Right renal pelvis (tissue), 4 donors: ENCODE measurements around the gene CDC34. TPM values are rescaled to one million over a fixed set of nuclear protein-coding genes. Genes with fewer than 3 reads are reported as not detected.
A peak's percentile ranks its signal among the peaks of the same experiment; 100 is the strongest.

Experiments
- DNase-seq, 4 donors: peaks; one replicate each; pipeline ENCODE4 v3.0.0-alpha.2; 2013; ENCODE audit warnings: low read depth in 4 of 4, low spot score in 3 of 4, missing footprints in 1 of 4
- polyA plus RNA-seq, 4 donors: library from polyadenylated mRNA; unstranded; fragments of 120-200 nt; gene quantifications; one replicate each; pipeline ENCODE4 v1.2.1, GENCODE V29; 2013; ENCODE audit not compliant: insufficient read length in 4 of 4

The CDC34 gene
- polyA plus RNA-seq, 4 donors, result 56.1 to 75.0 (median 60.6) TPM

GRCh38 chr19:496986-497385 lies 34.6 kb upstream of the CDC34 start:
- DNase-seq, result no peak

DNA sequence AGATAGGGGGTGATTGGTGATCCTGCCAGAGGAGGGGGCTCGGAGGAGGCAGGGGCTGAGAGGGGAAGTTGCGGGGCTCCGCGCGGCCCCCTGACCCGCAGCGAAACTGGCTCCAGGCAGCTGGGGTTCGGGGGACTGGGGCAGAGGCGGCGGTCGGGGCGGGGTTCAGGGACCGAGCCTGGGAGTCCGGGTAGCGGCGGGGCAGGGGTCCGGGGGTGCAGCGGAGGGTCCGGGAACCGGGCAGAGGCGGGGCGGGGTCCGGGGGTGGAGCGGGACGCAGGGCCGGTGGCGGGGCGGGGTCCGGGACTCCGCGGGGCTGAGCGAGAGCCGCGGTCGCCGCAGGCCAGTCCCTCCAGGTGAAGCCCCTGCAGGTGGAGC lies 34.1 kb upstream of the CDC34 start:
- DNase-seq, result no peak

DNA sequence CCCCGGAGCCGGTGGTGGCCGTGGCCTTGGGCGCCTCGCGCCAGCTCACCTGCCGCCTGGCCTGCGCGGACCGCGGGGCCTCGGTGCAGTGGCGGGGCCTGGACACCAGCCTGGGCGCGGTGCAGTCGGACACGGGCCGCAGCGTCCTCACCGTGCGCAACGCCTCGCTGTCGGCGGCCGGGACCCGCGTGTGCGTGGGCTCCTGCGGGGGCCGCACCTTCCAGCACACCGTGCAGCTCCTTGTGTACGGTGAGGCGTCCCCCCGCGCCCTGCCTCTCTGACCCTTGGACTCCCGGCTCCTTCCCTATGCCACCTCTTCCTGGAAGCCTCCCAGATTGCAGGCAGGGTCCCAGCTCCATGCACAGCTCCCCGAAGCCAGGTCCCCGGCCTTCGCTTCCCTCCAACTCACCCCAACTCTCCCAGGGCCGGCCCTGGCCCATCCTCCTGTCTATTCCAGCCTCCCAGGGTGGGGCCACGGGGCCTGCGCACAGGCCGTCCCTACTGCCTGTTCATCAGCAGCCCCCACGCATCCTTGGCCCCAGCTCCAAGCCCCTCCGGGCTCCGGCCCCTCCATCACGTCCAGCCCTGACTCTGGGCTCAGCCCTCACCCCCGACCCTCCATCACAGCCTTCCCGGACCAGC lies 33.6 kb upstream of the CDC34 start:
- DNase-seq, result no peak

DNA sequence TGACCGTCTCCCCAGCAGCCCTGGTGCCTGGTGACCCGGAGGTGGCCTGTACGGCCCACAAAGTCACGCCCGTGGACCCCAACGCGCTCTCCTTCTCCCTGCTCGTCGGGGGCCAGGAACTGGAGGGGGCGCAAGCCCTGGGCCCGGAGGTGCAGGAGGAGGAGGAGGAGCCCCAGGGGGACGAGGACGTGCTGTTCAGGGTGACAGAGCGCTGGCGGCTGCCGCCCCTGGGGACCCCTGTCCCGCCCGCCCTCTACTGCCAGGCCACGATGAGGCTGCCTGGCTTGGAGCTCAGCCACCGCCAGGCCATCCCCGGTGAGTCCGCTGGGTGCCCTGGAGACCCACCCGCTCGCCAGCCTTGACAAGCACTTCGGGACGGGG lies 33.1 kb upstream of the CDC34 start:
- DNase-seq, result no peak

DNA sequence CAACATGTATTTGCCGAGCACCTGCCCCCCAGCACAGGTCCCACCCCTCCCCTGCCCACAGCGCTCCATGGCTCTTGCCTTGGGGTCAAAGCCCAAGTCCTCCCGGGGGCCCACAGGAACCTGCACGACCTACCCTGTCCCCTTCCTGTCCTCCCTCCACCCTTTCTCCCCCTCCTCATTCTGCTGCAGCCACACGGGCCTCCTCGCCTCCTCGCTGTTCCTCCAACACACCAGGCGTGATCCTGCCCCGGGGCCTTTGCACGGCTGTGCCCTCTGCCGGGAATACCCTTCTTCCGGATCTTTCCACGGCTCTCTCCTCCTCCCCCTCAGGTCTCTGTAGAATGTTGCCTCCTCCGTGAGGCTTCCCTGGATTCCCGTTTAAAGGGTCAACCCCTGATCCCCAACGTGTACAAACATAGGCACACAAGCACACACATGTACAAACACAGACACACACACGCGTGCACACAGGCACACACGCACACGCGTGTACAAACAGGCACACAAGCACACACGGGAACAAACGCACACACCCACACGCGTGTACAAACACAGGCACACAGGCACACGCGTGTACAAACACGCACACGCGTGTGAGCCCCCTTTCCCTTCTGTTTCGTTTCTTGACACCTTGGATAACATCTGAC lies 32.5 kb upstream of the CDC34 start:
- DNase-seq, result no peak

GRCh38 chr19:501646-502045 lies 29.9 kb upstream of the CDC34 start:
- no peak for DNase-seq

DNA sequence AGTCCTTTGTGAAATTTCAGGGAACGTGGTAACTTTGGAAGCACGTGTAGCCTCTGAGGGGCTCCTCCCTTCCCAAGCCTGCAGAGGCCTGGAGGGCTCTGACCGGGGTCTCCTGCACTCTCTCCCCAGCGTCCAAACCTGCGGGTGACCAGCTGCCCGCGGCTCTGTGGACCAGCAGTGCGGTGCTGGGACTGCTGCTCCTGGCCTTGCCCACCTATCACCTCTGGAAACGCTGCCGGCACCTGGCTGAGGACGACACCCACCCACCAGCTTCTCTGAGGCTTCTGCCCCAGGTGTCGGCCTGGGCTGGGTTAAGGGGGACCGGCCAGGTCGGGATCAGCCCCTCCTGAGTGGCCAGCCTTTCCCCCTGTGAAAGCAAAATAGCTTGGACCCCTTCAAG lies 26.9 kb upstream of the CDC34 start:
- DNase-seq, result no peak

DNA sequence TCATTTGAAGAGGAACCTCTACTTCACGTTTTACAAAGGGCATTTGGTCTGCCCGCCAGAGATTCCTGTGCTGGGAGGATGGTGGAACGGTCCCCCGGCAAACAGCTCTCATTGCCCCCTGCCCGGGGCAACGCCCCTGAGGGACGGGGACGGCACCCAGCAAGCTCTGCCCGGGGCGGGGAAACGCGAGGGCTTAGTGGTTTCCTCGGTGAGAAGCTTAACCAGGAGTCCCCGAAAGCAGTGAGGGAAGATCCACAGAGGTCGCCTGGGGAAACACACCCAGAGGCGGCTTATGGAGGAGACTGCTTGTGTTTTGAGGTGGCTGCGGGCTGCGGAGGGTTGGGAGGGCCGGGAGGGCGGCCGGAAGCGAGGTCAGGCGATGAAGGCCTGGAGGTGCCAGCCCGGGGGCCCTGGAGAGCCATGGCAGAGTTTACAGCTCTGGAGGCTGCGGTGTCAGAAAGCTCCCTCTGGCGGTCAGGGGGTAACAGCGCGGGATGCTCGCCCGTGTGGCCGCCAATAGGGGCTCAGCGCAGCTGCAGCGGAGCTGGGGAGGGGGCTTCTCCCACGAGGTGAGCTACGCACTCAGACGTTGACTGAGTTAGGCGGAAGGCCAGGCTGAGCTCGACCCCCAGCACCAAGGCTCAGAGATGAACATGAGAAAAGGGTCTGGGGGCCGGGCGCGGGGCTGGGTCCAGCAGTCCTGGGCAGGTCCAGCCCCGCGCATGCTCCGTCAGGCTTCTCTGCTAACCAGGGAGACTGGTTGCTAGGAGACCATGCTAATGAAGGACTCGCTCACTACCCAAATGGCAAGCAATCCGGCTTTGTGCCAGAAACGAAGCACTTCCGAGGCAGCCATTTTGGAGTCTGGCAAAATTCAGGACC lies 24.9 kb upstream of the CDC34 start:
- DNase-seq, result peak in 3 of 4 donors; percentile 100

- peak in 2 of 4 donors; percentile 46 to 100 for DNase-seq
These were observed 24.0 kb upstream of the CDC34 start, which contains the start of gene TPGS1 for GRCh38 chr19:507286-508203. TPGS1 (plus strand) TSS chr19:507497; CDS start chr19:507507, 10 bp downstream.

DNA sequence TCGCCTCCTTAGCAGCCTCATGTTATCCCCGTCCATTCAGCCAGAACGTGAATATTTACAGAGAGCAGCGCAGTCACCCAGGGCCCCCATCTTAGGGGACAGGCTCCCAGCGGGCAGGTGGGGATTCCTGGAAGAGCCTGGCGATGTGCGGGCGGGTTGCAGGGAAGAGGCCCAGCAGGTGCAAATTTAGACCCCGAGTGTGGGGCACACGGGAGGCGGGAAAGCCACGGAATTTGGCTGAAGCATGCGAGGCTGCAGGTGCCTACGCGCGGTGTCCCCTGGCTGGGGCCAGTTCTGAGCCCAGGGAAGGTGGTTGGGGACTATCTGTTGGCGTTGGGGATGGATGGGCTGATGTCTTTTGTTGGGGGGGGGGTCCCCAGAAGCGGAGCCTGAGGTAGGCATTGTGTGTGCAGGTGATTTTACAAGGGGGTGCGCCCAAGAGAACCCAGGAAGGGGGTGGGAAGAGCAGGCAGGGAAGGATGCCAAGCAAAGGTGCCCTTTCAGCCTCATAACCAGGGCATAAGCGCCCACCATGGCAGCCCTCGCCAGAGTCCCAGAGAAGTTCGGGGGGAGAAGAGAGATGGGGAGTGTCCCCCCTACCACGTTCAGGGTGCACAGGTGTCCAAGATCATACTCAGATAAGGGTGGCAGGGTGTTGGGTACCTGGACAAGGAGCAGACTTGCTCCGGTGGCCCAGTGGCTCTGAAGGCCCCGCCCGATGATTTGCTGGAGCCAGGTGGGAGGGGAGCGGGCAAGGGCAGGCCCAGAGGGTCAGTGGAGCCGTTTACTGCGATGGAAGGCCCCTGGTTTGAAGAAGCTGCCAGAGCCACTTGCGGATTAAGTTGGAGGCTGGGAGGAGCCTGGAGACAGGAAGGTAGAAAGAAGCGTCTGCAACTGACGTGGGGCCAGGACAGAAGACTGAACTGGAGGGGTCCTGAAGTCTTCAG lies 23.1 kb upstream of the CDC34 start:
- no peak for DNase-seq

GRCh38 chr19:510606-511100 lies 20.9 kb upstream of the CDC34 start:
- peak in 1 of 4 donors; percentile 62 for DNase-seq

GRCh38 chr19:511101-511851 lies 20.3 kb upstream of the CDC34 start:
- DNase-seq, result no peak

- DNase-seq, result no peak
These were observed 18.8 kb upstream of the CDC34 start for GRCh38 chr19:512547-513365.

DNA sequence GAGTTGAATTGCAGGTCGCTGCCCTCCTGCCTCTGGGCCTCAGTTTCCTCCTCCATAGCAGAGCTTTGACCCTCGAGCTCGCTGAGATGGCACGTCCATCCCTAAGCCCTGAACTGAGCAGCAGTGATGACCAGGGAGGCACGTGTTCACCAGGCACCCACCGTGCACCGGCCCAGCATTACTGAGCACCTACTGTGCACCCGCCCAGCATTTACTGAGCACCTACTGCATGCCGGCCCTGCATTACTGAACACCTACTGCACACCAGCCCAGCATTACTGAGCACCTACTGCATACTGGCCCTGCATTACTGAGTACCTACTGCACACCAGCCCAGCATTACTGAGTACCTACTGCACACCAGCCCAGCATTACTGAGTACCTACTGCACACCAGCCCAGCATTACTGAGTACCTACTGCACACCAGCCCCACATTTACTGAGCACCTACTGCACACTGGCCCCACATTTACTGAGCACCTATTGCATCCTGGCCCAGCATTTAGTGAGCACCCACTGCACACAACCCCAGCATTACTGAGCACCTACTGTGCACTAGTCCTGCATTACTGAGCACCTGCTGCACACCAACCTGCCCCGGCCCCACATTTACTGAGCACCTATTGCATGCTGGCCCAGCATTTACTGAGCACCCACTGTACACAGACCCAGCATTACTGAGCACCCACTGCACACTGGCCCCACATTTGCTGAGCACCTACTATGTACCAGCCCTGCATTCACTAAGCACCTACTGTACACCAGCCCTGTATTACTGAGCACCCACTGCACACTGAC lies 18.0 kb upstream of the CDC34 start:
- DNase-seq, result no peak

- no peak for DNase-seq
These were observed 17.3 kb upstream of the CDC34 start for GRCh38 chr19:514166-514663.

DNA sequence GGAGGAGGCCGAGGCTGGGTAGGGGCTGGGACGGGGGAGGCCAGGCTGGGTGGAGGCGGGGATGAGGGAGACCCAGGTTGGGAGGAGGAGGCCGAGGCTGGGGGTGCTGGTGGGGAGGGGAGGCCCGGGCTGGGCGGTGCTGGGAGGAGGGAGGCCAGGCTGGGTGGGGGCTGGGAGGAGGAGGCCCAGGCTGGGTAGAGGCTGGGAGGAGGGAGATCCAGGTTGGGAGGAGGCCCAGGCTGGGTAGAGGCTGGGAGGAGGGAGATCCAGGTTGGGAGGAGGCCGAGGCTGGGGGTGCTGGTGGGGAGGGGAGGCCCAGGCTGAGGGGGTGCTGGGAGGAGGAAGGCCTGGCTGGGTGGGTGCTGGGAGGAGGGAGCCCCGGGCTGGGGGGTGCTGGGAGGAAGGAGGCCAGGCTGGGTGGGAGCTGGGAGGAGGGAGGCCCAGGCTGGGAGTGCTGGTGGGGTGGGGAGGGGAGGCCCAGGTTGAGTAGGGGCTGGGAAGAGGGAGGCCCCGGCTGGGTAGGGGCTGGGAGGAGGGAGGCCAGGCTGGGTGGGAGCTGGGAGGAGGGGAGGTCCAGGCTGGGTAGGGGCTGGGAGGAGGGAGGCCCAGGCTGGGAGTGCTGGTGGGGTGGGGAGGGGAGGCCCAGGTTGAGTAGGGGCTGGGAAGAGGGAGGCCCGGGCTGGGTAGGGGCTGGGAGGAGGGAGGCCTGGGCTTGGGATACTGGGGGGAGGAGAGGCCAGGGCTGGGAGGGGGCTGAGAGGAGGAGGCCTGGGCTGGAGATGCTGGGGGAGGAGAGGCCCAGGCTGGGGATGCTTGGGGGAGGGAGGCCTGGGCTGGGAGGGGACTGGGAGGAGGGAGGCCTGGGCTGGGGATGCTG lies 13.6 kb upstream of the CDC34 start:
- peak; percentile 62 to 83 (median 80) for DNase-seq
